ENCODE measurements around the gene PEAK1.

Gene PEAK1

GRCh38 chr15:77060546-77060945, 359.4 kb downstream of the PEAK1 start:
- no peak for TF ChIP-seq CTCF (IDR thresholded peaks at IDR 0.05; ENCODE audit: insufficient read depth, low read depth, low read length, missing control alignments)
- no peak for DNase-seq (ENCODE audit: low read depth)
- no peak overlapping the region for H3K4me3 ChIP-seq (ENCODE audit: low read length)

GRCh38 chr15:77059786-77060361, 360.0 kb downstream of the PEAK1 start:
- H3K4me3 ChIP-seq (ENCODE audit: low read length): no peak overlapping the region
- DNase-seq (ENCODE audit: low read depth): no peak

GRCh38 chr15:77058468-77058867, 361.4 kb downstream of the PEAK1 start:
- no peak for DNase-seq (ENCODE audit: low read depth)
- no peak overlapping the region for H3K4me3 ChIP-seq (ENCODE audit: low read length)
- TF ChIP-seq CTCF (IDR thresholded peaks at IDR 0.05; ENCODE audit: insufficient read depth, low read depth, low read length, missing control alignments): no peak

More at GRCh38 chr15:77059786-77060361, 360.0 kb downstream of the PEAK1 start:
- TF ChIP-seq CTCF (IDR thresholded peaks at IDR 0.05; ENCODE audit: insufficient read depth, low read depth, low read length, missing control alignments): no peak

GRCh38 chr15:77057685-77058084, 362.2 kb downstream of the PEAK1 start:
- no peak for TF ChIP-seq CTCF (IDR thresholded peaks at IDR 0.05; ENCODE audit: insufficient read depth, low read depth, low read length, missing control alignments)
- no peak overlapping the region for H3K4me3 ChIP-seq (ENCODE audit: low read length)
- DNase-seq (ENCODE audit: low read depth): no peak

GRCh38 chr15:77057072-77057471, 362.8 kb downstream of the PEAK1 start:
- TF ChIP-seq CTCF (IDR thresholded peaks at IDR 0.05; ENCODE audit: insufficient read depth, low read depth, low read length, missing control alignments): no peak
- no peak overlapping the region for H3K4me3 ChIP-seq (ENCODE audit: low read length)

GRCh38 chr15:77053709-77054108, 366.2 kb downstream of the PEAK1 start:
- no peak for DNase-seq (ENCODE audit: low read depth)

More at GRCh38 chr15:77057072-77057471, 362.8 kb downstream of the PEAK1 start:
- no peak for DNase-seq (ENCODE audit: low read depth)

More at GRCh38 chr15:77053709-77054108, 366.2 kb downstream of the PEAK1 start:
- no peak overlapping the region for H3K4me3 ChIP-seq (ENCODE audit: low read length)
- TF ChIP-seq CTCF (IDR thresholded peaks at IDR 0.05; ENCODE audit: insufficient read depth, low read depth, low read length, missing control alignments): no peak

Measured in epithelial cell of esophagus (primary cell).